Neutrophil (primary cell): ENCODE data around the gene PIN1.
"Not testable (repeated sequence)": the region's sequence is repeated elsewhere in the genome, so short reads cannot be mapped to it uniquely, and the experiment has no call there.

Experiments used
- H3K27ac ChIP-seq: fragments of 200-600 bp; sonication (generic); 2 replicates; pipeline ENCODE4 v1.5.1; 2016; ENCODE audit warnings: mild to moderate bottlenecking, moderate library complexity
- H3K27me3 ChIP-seq: fragments of 200-600 bp; sonication (generic); 2 replicates; pipeline ENCODE4 v1.6.0; 2016; ENCODE audit warnings: mild to moderate bottlenecking
- H3K36me3 ChIP-seq: fragments of 200-600 bp; sonication (generic); 2 replicates; pipeline ENCODE4 v1.5.1; 2017
- H3K4me1 ChIP-seq, 2 experiments: fragments of 200-600 bp in 1 of 2; sonication (generic) in 1 of 2; 1 replicate in 1 of 2; 2 replicates in 1 of 2; pipeline versions ENCODE4 v1.5.1 to v1.6.1; 2013 to 2016; ENCODE audit warnings: low read depth in 1 of 2, low read length in 1 of 2, mild to moderate bottlenecking in 1 of 2, moderate library complexity in 1 of 2; ENCODE audit not compliant: control insufficient read depth in 1 of 2, insufficient read depth in 1 of 2
- H3K4me3 ChIP-seq, 2 experiments: fragments of 200-600 bp in 1 of 2; sonication (generic) in 1 of 2; 1 replicate in 1 of 2; 2 replicates in 1 of 2; pipeline ENCODE4 v1.5.1; 2013 to 2016; ENCODE audit warnings: low read depth in 1 of 2, low read length in 1 of 2, mild to moderate bottlenecking in 1 of 2, moderate library complexity in 1 of 2
- H3K9me3 ChIP-seq: fragments of 200-600 bp; sonication (generic); 2 replicates; pipeline ENCODE4 v1.5.1; 2016
- CTCF ChIP-seq: fragments of 200-600 bp; sonication (generic); IDR thresholded peaks from 2 replicates; pipeline ENCODE4 v1.5.1; 2016; ENCODE audit warnings: antibody characterized with exemption

PIN1 gene

GRCh38 chr19:9836021-9836420 lies 903 bp downstream of the PIN1 start:
- Histone ChIP-seq H3K27me3 (no peaks in the 10 kb centered on the region), H3K4me1 (peaks cover 13 to 21% of the 10 kb centered on the region in 2 experiments), H3K4me3 (peak overlapping the region; percentile 72 to 93), H3K27ac (no peak overlapping the region), H3K9me3 (no peaks in the 10 kb centered on the region), H3K36me3 (peaks cover 36% of the 10 kb centered on the region)
- no peak for TF ChIP-seq CTCF

GRCh38 chr19:9838324-9838723 lies 3.2 kb downstream of the PIN1 start:
- H3K4me3 ChIP-seq, result no peak overlapping the region
- peaks cover 57% of the 10 kb centered on the region for H3K36me3 ChIP-seq
- H3K9me3 ChIP-seq, result no peaks in the 10 kb centered on the region
- H3K27ac ChIP-seq, result no peak overlapping the region
- no peak for TF ChIP-seq CTCF
- H3K4me1 ChIP-seq, result peaks cover 13 to 21% of the 10 kb centered on the region in 2 experiments
- H3K27me3 ChIP-seq, result no peaks in the 10 kb centered on the region

GRCh38 chr19:9839415-9839814 lies 4.3 kb downstream of the PIN1 start:
- Histone ChIP-seq H3K27ac (no peak overlapping the region), H3K9me3 (no peaks in the 10 kb centered on the region), H3K27me3 (no peaks in the 10 kb centered on the region), H3K36me3 (peaks cover 66% of the 10 kb centered on the region), H3K4me1 (peaks cover 11 to 18% of the 10 kb centered on the region in 2 experiments), H3K4me3 (no peak overlapping the region)
- no peak for TF ChIP-seq CTCF

GRCh38 chr19:9842834-9843625 lies 7.9 kb downstream of the PIN1 start:
- Histone ChIP-seq H3K4me3 (no peak overlapping the region), H3K9me3 (no peaks in the 10 kb centered on the region), H3K36me3 (peaks cover 97% of the 10 kb centered on the region), H3K27ac (no peak overlapping the region), H3K4me1 (no peaks in the 10 kb centered on the region), H3K27me3 (no peaks in the 10 kb centered on the region)
- TF ChIP-seq CTCF, result no peak

- peaks cover 97% of the 10 kb centered on the region for H3K36me3 ChIP-seq
Measured at GRCh38 chr19:9843626-9844273, 8.6 kb downstream of the PIN1 start.

GRCh38 chr19:9847087-9847671 lies 12.1 kb downstream of the PIN1 start:
- Histone ChIP-seq H3K27ac (no peak overlapping the region), H3K27me3 (no peaks in the 10 kb centered on the region), H3K36me3 (peaks cover 89% of the 10 kb centered on the region), H3K9me3 (no peaks in the 10 kb centered on the region), H3K4me3 (no peak overlapping the region), H3K4me1 (no peaks in the 10 kb centered on the region)
- no peak for TF ChIP-seq CTCF

More at GRCh38 chr19:9843626-9844273, 8.6 kb downstream of the PIN1 start:
- not testable (repeated sequence) for H3K4me3 ChIP-seq, H3K27ac ChIP-seq, H3K27me3 ChIP-seq, H3K4me1 ChIP-seq, H3K9me3 ChIP-seq
